ENCODE results near the gene HDGFL1.

HDGFL1 gene

GRCh38 chr6:22579439-22579838 is 10.1 kb downstream of the HDGFL1 start:
- no peak for ATAC-seq
- TF ChIP-seq ESRRG (CRISPR knock-in tag; IDR thresholded peaks at IDR 0.05) (no peak), TOX (CRISPR knock-in tag; IDR thresholded peaks at IDR 0.05; ENCODE audit: borderline replicate concordance) (no peak), CREB5 (CRISPR knock-in tag; IDR thresholded peaks at IDR 0.05; ENCODE audit: low read depth) (no peak), BACH2 (CRISPR knock-in tag; IDR thresholded peaks at IDR 0.05; ENCODE audit: borderline replicate concordance) (no peak), TSHZ2 (CRISPR knock-in tag; IDR thresholded peaks at IDR 0.05) (no peak), RARB (CRISPR knock-in tag; IDR thresholded peaks at IDR 0.05) (no peak), ZNF565 (CRISPR knock-in tag; conservative IDR thresholded peaks at IDR 0.05; ENCODE audit: low read depth) (no peak), CSRNP3 (CRISPR knock-in tag; IDR thresholded peaks at IDR 0.05) (no peak), ZFP3 (CRISPR knock-in tag; IDR thresholded peaks at IDR 0.05) (no peak), ZNF8 (CRISPR knock-in tag; IDR thresholded peaks at IDR 0.05) (no peak), ZNF70 (CRISPR knock-in tag; IDR thresholded peaks at IDR 0.05) (no peak), ZFP30 (CRISPR knock-in tag; IDR thresholded peaks at IDR 0.05) (no peak), POU6F1 (CRISPR knock-in tag; IDR thresholded peaks at IDR 0.05; ENCODE audit: borderline replicate concordance, low read depth) (no peak), CSDC2 (CRISPR knock-in tag; IDR thresholded peaks at IDR 0.05) (no peak), PPARA (CRISPR knock-in tag; IDR thresholded peaks at IDR 0.05; ENCODE audit: borderline replicate concordance) (no peak), TCF4 (CRISPR knock-in tag; IDR thresholded peaks at IDR 0.05; ENCODE audit: borderline replicate concordance) (no peak)

GRCh38 chr6:22580337-22580736 is 11.0 kb downstream of the HDGFL1 start:
- no peak for TF ChIP-seq ZNF8 (CRISPR knock-in tag; IDR thresholded peaks at IDR 0.05)
- TF ChIP-seq ESRRG (CRISPR knock-in tag; IDR thresholded peaks at IDR 0.05): no peak
- no peak for TF ChIP-seq CSDC2 (CRISPR knock-in tag; IDR thresholded peaks at IDR 0.05)
- TF ChIP-seq ZC3H10 (CRISPR knock-in tag; IDR thresholded peaks at IDR 0.05): no peak
- no peak for TF ChIP-seq ZNF70 (CRISPR knock-in tag; IDR thresholded peaks at IDR 0.05)
- no peak for TF ChIP-seq ZNF565 (CRISPR knock-in tag; conservative IDR thresholded peaks at IDR 0.05; ENCODE audit: low read depth)
- no peak for TF ChIP-seq GLIS3 (CRISPR knock-in tag; IDR thresholded peaks at IDR 0.05)
- no peak for TF ChIP-seq TSHZ2 (CRISPR knock-in tag; IDR thresholded peaks at IDR 0.05)
- TF ChIP-seq PPARA (CRISPR knock-in tag; IDR thresholded peaks at IDR 0.05; ENCODE audit: borderline replicate concordance): no peak
- no peak for TF ChIP-seq ZFP30 (CRISPR knock-in tag; IDR thresholded peaks at IDR 0.05)
- no peak for TF ChIP-seq OSR1 (CRISPR knock-in tag; IDR thresholded peaks at IDR 0.05)
- TF ChIP-seq SNAI2 (CRISPR knock-in tag; IDR thresholded peaks at IDR 0.05): no peak
- no peak for TF ChIP-seq POU6F1 (CRISPR knock-in tag; IDR thresholded peaks at IDR 0.05; ENCODE audit: borderline replicate concordance, low read depth)
- TF ChIP-seq RARB (CRISPR knock-in tag; IDR thresholded peaks at IDR 0.05): no peak
- TF ChIP-seq ARNTL (CRISPR knock-in tag; IDR thresholded peaks at IDR 0.05; ENCODE audit: borderline replicate concordance, low read depth): no peak
- ATAC-seq: no peak

All from SK-N-SH treated with all-trans-retinoic acid at 6 μM for 48 hours (cell line).